Tibial nerve (tissue), 4 donors: ENCODE data around the gene ZNF674.

Experiments used
- EP300 ChIP-seq, 2 donors: sonication (generic); formaldehyde crosslinking; IDR thresholded peaks; one replicate each; pipeline ENCODE4 v1.6.1; 2017; ENCODE audit warnings: antibody characterized with exemption in 2 of 2, mild to moderate bottlenecking in 1 of 2
- POLR2A ChIP-seq, 2 donors: fragments of 450-650 bp; IDR thresholded peaks; one replicate each; pipeline ENCODE4 v1.6.1; 2017; ENCODE audit warnings: antibody characterized with exemption in 2 of 2, mild to moderate bottlenecking in 2 of 2, moderate library complexity in 2 of 2
- TF ChIP-seq, protein P1 (sequence below), 5 experiments: fragments of 200-600 bp in 3 of 5; fragments of 450-650 bp in 2 of 5; sonication (generic) in 3 of 5; IDR thresholded peaks; one replicate each; pipeline ENCODE4 v1.5.1; 2016 to 2019; ENCODE audit warnings: antibody characterized with exemption in 5 of 5, mild to moderate bottlenecking in 3 of 5, moderate library complexity in 2 of 5

GRCh38 chrX:46582325-46582724 is 37.1 kb upstream of the ZNF674 start:
- TF ChIP-seq, protein P1, sequence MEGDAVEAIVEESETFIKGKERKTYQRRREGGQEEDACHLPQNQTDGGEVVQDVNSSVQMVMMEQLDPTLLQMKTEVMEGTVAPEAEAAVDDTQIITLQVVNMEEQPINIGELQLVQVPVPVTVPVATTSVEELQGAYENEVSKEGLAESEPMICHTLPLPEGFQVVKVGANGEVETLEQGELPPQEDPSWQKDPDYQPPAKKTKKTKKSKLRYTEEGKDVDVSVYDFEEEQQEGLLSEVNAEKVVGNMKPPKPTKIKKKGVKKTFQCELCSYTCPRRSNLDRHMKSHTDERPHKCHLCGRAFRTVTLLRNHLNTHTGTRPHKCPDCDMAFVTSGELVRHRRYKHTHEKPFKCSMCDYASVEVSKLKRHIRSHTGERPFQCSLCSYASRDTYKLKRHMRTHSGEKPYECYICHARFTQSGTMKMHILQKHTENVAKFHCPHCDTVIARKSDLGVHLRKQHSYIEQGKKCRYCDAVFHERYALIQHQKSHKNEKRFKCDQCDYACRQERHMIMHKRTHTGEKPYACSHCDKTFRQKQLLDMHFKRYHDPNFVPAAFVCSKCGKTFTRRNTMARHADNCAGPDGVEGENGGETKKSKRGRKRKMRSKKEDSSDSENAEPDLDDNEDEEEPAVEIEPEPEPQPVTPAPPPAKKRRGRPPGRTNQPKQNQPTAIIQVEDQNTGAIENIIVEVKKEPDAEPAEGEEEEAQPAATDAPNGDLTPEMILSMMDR (IDR thresholded peaks at IDR 0.05), result no peak
- TF ChIP-seq EP300 (IDR thresholded peaks at IDR 0.05) (no peak), POLR2A (IDR thresholded peaks at IDR 0.05) (no peak)
